HCT116 (cell line): ENCODE results near the gene PLA2G2F.
"Not testable (repeated sequence)": the region's sequence is repeated elsewhere in the genome, so short reads cannot be mapped to it uniquely, and the experiment has no call there.

Experiments used
- SP1 ChIP-seq: IDR thresholded peaks from 2 replicates; pipeline ENCODE4 v1.6.1; 2012; ENCODE audit warnings: low read depth
- YY1 ChIP-seq: IDR thresholded peaks from 2 replicates; pipeline ENCODE4 v1.6.1; 2011; ENCODE audit warnings: low read length, low read depth, moderate library complexity, mild to moderate bottlenecking; ENCODE audit not compliant: insufficient replicate concordance; ENCODE audit errors: extremely low read depth

- not testable (repeated sequence) for TF ChIP-seq SP1, YY1
These were observed 8.6 kb upstream of the PLA2G2F start for GRCh38 chr1:20130518-20130917.
